SH-SY5Y (cell line): ENCODE data around the gene SDHA.

Source experiments
- GATA2 ChIP-seq: IDR thresholded peaks from 2 replicates; pipeline ENCODE4 v1.6.1; 2011; ENCODE audit warnings: mild to moderate bottlenecking, low read depth, low read length
- GATA3 ChIP-seq: IDR thresholded peaks from 2 replicates; pipeline ENCODE4 v1.6.1; 2011; ENCODE audit warnings: low read depth, mild to moderate bottlenecking, low read length, moderate library complexity

DNA sequence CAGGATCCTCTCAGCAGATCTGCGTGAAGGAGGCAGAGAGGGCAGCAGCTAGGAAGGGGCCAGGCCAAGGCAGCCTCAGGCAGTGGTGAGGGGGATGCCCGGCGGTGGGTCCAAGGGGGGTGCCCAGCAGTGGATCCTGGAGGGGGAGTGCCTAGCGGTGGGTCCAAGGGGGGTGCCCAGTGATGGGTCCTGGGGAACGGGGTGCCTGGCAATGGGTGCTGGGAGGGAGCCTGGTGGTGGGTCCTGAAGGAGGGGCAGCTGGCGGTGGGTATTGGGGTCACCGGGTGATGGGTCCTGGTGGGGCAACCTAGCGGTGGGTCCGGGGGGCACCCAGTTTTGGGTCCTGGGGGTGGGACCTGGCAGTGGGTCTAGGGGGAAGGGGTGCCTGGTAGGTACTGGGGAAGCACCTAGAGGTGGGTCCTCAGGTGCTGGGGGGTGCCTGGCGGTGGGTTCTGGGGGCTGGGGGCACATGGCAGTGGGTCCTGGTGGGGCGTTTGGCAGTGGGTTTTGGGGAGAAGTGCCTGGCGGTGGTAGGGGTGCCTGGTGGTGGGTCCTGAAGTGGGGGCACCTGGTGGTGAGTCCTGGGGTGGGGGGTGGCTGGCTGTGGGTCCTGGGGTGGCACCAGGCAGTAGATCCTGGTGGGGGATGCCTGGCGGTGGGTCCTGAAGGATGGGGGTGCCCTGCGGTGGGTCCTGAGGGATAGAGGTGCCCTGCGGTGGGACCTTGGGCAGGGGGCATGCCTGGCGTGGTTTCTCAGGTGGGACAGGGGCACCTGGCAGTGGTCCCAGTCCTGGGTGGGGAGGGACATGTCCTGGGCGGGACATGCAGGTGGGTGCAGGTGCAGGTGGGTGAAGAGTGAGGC lies 24.9 kb upstream of the SDHA start:
- no peak for TF ChIP-seq GATA2
- TF ChIP-seq GATA3, result no peak
